NCI-H2171 treated with DMSO at 0.1 percent for 48 hours (cell line): ENCODE measurements around the gene LRRC26.

Source experiments
- DNase-seq: peaks from one replicate; lab custom pipeline; 2025; lab: John Stamatoyannopoulos, UW

LRRC26 gene

GRCh38 chr9:137149942-137150616 lies 19.8 kb downstream of the LRRC26 start:
- DNase-seq = no peak

GRCh38 chr9:137149363-137149762 lies 20.5 kb downstream of the LRRC26 start:
- DNase-seq = no peak

- no peak for DNase-seq
These were observed 21.2 kb downstream of the LRRC26 start for GRCh38 chr9:137148661-137149060.

- DNase-seq = no peak
These were observed 21.6 kb downstream of the LRRC26 start for GRCh38 chr9:137148242-137148641.

GRCh38 chr9:137147793-137148160 lies 22.1 kb downstream of the LRRC26 start:
- no peak for DNase-seq

- no peak for DNase-seq
These were observed 22.6 kb downstream of the LRRC26 start for GRCh38 chr9:137147091-137147792.

- DNase-seq = no peak
These were observed 23.3 kb downstream of the LRRC26 start for GRCh38 chr9:137146527-137146918.

GRCh38 chr9:137145731-137146526 lies 23.9 kb downstream of the LRRC26 start:
- DNase-seq = no peak

- DNase-seq = no peak
These were observed 26.4 kb downstream of the LRRC26 start for GRCh38 chr9:137143459-137143858.

GRCh38 chr9:137141976-137142936 lies 27.6 kb downstream of the LRRC26 start:
- no peak for DNase-seq

GRCh38 chr9:137141050-137141810 lies 28.6 kb downstream of the LRRC26 start:
- DNase-seq = no peak

- DNase-seq = no peak
These were observed 29.5 kb downstream of the LRRC26 start for GRCh38 chr9:137140151-137141012.

GRCh38 chr9:137139468-137140150 lies 30.2 kb downstream of the LRRC26 start:
- DNase-seq = peak; percentile 35

GRCh38 chr9:137138722-137139467 lies 31.0 kb downstream of the LRRC26 start, which contains the start of gene GRIN1:
Gene GRIN1, plus strand, starts transcription at chr9:137139154. Its CDS starts 333 bp downstream, at chr9:137139487.
- peak; percentile 59 for DNase-seq

GRCh38 chr9:137138058-137138721 lies 31.7 kb downstream of the LRRC26 start:
- peak; percentile 97 for DNase-seq

GRCh38 chr9:137136881-137137607 lies 32.8 kb downstream of the LRRC26 start:
- DNase-seq = peak; percentile 84

GRCh38 chr9:137136261-137136880 lies 33.5 kb downstream of the LRRC26 start:
- DNase-seq = no peak
